ENCODE data around the gene SLC7A1. TPM values are rescaled to one million over a fixed set of nuclear protein-coding genes. Genes with fewer than 3 reads are reported as not detected.
A peak's percentile ranks its signal among the peaks of the same experiment; 100 is the strongest.

SLC7A1 gene
- total RNA-seq, 1 donor from 2014 or later, result 91.5 TPM

DNA sequence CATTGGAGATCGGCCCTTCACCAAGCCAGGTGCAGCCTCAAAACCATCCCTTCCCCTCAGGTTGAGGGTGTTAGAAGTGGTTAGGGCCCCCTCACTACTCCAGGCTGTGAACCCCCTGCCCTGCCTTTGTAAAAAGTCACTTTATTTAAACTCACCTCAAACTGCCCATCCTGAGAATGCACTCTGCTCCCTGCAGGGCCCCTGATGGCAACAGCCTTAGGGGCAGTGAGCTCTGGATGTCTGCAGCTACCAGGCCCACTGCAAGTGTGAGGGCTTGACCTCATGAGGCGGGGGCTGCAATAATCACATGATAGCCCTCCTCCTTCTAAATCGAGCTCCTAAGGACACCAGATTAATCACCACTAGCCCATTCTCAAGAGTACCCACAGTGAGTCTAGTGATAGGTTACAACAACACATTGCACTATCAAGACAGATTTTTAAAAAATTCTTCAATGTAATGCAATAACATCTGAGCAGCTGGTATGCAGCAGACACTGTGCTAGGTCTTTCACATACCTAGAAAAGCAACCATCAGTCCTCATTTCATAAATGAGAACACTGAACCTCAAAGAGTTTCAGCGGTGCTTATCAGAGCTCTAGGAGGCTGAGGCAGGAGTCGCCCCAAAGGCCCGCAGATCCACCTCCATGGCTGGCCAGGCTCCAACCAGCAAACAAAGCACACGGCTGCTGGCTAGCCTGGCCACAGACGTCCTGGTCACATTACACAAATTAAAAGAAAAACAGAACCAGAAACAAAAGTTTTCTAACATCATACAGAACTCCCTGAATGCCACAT, 26.0 kb downstream of the SLC7A1 start:
- TF ChIP-seq, protein P1, sequence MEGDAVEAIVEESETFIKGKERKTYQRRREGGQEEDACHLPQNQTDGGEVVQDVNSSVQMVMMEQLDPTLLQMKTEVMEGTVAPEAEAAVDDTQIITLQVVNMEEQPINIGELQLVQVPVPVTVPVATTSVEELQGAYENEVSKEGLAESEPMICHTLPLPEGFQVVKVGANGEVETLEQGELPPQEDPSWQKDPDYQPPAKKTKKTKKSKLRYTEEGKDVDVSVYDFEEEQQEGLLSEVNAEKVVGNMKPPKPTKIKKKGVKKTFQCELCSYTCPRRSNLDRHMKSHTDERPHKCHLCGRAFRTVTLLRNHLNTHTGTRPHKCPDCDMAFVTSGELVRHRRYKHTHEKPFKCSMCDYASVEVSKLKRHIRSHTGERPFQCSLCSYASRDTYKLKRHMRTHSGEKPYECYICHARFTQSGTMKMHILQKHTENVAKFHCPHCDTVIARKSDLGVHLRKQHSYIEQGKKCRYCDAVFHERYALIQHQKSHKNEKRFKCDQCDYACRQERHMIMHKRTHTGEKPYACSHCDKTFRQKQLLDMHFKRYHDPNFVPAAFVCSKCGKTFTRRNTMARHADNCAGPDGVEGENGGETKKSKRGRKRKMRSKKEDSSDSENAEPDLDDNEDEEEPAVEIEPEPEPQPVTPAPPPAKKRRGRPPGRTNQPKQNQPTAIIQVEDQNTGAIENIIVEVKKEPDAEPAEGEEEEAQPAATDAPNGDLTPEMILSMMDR (IDR thresholded peaks at IDR 0.05; ENCODE audit: insufficient read depth, low read length, poor library complexity, severe bottlenecking), result no peak
- H3K36me3 ChIP-seq (ENCODE audit: control insufficient read depth, insufficient read depth, low read length), result no peaks in the 10 kb centered on the region
- H3K27me3 ChIP-seq (ENCODE audit: control insufficient read depth, insufficient read depth, low read length), result no peaks in the 10 kb centered on the region

DNA sequence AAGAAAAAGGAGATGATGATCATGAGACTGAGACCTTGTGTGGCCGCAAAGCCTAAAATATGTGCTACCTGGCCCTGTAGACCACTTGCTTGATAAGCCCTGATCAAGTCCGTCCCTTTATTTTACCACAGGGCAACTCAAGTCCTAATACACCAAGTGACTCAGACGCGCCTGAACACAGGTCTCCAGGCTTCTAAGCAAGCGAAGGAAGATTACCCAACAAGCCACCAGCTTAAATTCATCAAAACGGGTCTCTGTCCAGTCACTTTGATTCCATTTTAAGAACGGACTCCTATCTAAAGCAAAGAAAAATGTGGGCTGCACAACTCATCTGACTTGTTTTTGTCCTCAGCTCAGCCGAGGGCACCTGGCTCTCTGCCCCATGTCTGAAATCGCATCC, 26.8 kb downstream of the SLC7A1 start:
- Histone ChIP-seq H3K4me3 (ENCODE audit: low read depth, low read length) (no peak overlapping the region), H3K36me3 (ENCODE audit: control insufficient read depth, insufficient read depth, low read length) (no peaks in the 10 kb centered on the region), H3K27me3 (ENCODE audit: control insufficient read depth, insufficient read depth, low read length) (no peaks in the 10 kb centered on the region)
- TF ChIP-seq, protein P1 (IDR thresholded peaks at IDR 0.05; ENCODE audit: insufficient read depth, low read length, poor library complexity, severe bottlenecking), result no peak
- no peak for DNase-seq (ENCODE audit: low read depth)

More for the DNA sequence above, 26.0 kb downstream of the SLC7A1 start:
- no peak overlapping the region for H3K4me3 ChIP-seq (ENCODE audit: low read depth, low read length)
- DNase-seq (ENCODE audit: low read depth), result no peak

DNA sequence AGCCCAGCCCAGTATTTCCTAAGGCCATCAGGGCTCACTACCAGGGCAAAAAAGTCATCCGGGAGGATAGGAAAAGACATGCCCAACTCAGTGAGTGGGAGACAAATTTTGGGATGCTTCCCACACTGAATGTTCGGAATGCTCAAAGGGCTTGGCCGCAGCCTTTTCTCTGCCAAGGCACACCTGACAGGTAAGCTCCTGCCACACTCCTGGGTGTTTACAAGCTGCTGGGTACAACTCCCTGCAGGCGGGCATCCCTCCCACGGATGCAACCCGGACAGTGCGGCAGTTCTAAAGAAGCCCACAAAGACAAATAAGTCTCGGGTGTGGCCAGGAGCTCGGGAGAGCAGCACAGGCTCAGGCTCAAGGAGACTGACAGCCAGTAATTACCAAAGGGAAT, 28.1 kb downstream of the SLC7A1 start:
- Histone ChIP-seq H3K36me3 (ENCODE audit: control insufficient read depth, insufficient read depth, low read length) (no peaks in the 10 kb centered on the region), H3K4me3 (ENCODE audit: low read depth, low read length) (no peak overlapping the region), H3K27me3 (ENCODE audit: control insufficient read depth, insufficient read depth, low read length) (no peaks in the 10 kb centered on the region)
- TF ChIP-seq, protein P1 (IDR thresholded peaks at IDR 0.05; ENCODE audit: insufficient read depth, low read length, poor library complexity, severe bottlenecking), result no peak
- DNase-seq (ENCODE audit: low read depth), result no peak

DNA sequence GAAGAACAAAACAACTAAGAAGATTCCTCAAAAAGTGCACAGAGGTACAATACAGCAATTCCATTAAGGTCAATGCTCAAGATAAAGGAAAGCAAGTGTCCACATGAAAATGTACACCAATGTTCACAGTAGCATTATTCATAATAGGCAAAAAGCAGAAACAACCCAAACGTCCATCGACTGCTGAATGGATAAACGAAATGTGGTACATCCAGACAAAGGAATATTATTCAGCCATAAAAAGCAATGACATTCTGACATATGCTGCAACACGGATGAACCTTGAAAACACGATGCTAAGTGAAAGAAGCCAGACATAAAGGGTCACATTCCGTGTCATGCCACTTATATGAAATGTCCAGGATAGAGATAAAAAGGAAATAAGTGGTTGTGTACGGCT, 29.3 kb downstream of the SLC7A1 start:
- no peaks in the 10 kb centered on the region for H3K36me3 ChIP-seq (ENCODE audit: control insufficient read depth, insufficient read depth, low read length)
- TF ChIP-seq, protein P1 (IDR thresholded peaks at IDR 0.05; ENCODE audit: insufficient read depth, low read length, poor library complexity, severe bottlenecking), result no peak
- no peaks in the 10 kb centered on the region for H3K27me3 ChIP-seq (ENCODE audit: control insufficient read depth, insufficient read depth, low read length)
- H3K4me3 ChIP-seq (ENCODE audit: low read depth, low read length), result no peak overlapping the region
- DNase-seq (ENCODE audit: low read depth), result no peak

DNA sequence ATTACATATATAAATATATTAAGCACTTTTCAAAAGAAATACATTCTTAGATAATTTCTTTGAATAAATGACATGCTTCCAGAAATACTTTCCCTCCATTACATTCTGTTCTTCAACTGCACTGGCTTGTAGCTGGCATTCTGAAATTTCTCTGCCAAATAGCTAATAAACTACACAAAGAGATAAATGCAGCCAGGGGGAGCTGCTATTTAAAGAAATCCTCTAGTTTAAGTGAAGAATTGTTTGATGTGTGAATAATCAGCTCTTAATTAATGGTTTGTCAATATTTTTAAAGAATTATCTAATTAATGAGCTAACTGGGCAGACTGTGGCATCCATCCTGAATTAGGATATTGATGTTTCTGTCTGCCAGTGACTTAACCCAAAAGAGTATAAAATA, 30.7 kb downstream of the SLC7A1 start:
- DNase-seq (ENCODE audit: low read depth), result no peak
- Histone ChIP-seq H3K27me3 (ENCODE audit: control insufficient read depth, insufficient read depth, low read length) (no peaks in the 10 kb centered on the region), H3K36me3 (ENCODE audit: control insufficient read depth, insufficient read depth, low read length) (no peaks in the 10 kb centered on the region), H3K4me3 (ENCODE audit: low read depth, low read length) (no peak overlapping the region)
- TF ChIP-seq, protein P1 (IDR thresholded peaks at IDR 0.05; ENCODE audit: insufficient read depth, low read length, poor library complexity, severe bottlenecking), result peak; percentile 19

DNA sequence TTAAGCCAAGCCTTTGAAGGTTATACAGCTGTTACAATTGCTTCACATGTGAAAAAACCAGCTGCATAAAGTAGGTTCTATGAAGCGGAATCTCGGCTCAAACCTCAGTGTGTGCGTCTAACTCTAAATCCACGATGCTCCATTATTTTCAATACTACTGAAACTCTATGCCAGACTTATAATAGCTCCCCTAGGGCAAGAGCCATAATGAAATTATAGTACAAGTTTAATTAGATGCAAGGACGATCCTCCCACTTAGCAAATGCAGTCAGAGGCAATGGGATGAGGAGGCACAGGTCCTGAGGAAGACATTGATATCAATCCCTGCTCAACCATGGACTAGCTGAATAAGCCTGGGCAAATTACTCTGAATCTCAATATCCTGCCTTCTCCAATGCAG, 31.1 kb downstream of the SLC7A1 start:
- Histone ChIP-seq H3K4me3 (ENCODE audit: low read depth, low read length) (no peak overlapping the region), H3K27me3 (ENCODE audit: control insufficient read depth, insufficient read depth, low read length) (no peaks in the 10 kb centered on the region), H3K36me3 (ENCODE audit: control insufficient read depth, insufficient read depth, low read length) (no peaks in the 10 kb centered on the region)
- no peak for DNase-seq (ENCODE audit: low read depth)
- TF ChIP-seq, protein P1 (IDR thresholded peaks at IDR 0.05; ENCODE audit: insufficient read depth, low read length, poor library complexity, severe bottlenecking), result no peak
